ENCODE measurements around the gene C2orf66.

The C2orf66 gene

DNA sequence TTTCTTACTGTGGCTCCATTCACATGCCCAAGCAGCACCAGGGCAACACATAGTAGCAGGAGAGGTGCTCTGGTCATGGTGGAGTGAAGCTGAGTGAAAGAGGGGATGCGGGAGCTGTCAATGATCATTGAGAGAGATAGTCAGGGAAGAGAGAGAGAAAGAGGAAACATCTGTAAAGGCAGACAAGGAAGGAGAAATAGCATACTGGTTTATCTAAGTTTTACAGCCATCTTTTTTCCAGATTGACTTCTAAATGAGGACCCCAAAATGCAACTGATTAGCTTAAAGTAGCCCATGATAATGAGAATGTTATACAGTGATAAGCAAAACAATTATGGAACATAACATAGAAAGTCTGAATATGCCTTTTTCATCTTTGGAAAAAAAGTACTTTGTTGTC, at the start of gene C2orf66:
Gene C2orf66, minus strand, starts transcription at position 96 of the 400 bp plus-strand sequence. Its CDS starts 19 bp downstream, at position 77.
- TF ChIP-seq, protein P1, sequence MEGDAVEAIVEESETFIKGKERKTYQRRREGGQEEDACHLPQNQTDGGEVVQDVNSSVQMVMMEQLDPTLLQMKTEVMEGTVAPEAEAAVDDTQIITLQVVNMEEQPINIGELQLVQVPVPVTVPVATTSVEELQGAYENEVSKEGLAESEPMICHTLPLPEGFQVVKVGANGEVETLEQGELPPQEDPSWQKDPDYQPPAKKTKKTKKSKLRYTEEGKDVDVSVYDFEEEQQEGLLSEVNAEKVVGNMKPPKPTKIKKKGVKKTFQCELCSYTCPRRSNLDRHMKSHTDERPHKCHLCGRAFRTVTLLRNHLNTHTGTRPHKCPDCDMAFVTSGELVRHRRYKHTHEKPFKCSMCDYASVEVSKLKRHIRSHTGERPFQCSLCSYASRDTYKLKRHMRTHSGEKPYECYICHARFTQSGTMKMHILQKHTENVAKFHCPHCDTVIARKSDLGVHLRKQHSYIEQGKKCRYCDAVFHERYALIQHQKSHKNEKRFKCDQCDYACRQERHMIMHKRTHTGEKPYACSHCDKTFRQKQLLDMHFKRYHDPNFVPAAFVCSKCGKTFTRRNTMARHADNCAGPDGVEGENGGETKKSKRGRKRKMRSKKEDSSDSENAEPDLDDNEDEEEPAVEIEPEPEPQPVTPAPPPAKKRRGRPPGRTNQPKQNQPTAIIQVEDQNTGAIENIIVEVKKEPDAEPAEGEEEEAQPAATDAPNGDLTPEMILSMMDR (IDR thresholded peaks at IDR 0.05; ENCODE audit: insufficient read depth, low read depth, low read length, missing control alignments) = no peak
- H3K4me3 ChIP-seq (ENCODE audit: low read length) = no peak within 1 kb of the TSS
- DNase-seq (ENCODE audit: low read depth) = no peak

DNA sequence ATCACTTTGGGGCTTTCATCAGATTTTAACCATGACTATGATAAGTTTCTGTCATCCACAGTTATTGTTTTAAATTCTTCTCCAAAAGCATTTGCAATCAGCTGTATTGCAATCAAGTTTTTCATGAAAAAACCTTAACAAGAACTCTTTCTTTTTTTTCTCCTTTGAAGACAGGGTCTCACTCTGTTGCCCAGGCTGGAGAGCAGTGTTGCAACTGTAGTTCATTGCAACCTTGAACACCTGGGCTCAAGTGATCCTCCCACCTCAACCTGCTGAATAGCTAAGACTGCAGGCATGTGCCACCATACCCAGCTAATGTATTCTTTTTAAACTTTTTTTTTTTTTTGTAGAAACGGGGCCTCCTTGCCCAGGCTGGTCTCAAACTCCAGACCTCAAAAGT, 45.5 kb upstream of the C2orf66 start:
- TF ChIP-seq, protein P1 (IDR thresholded peaks at IDR 0.05; ENCODE audit: insufficient read depth, low read depth, low read length, missing control alignments) = no peak
- H3K4me3 ChIP-seq (ENCODE audit: low read length) = no peak overlapping the region
- DNase-seq (ENCODE audit: low read depth) = no peak

DNA sequence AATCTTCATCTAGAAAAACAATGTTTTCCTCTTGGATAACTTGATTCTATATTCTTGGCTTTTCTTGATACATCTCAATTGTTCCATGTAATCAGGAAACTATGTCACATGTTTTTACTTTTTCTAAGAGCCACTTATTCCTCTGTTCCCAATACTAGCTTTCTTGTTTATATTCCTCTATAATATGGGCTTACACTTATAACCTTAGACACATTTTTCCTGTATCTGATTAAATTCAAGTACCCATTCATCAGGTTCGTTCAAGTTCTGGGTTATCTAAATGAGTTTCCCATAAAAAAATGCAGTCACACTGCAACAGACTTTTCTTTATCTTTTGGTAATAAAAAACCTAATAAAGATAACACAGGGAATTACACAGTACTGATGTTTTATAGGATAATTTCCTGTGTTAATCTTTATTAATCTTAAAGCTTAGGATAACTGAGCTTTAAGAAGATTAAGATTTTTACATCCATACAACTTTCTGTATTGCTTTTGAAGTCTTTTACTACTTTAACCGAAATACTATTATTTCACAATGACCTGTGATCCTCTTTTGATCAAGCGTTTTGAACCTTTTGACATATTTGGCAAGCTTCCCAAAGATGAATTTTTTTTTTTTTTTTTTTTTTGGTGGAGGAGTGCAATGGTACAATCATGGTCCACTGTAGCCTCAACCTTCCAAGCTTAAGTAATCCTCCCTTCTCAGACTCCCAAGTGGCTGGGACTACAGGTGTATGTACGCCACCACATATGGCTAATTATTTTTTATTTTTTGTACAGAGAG, 44.3 kb upstream of the C2orf66 start:
- DNase-seq (ENCODE audit: low read depth) = no peak
- TF ChIP-seq, protein P1 (IDR thresholded peaks at IDR 0.05; ENCODE audit: insufficient read depth, low read depth, low read length, missing control alignments) = no peak
- no peak overlapping the region for H3K4me3 ChIP-seq (ENCODE audit: low read length)

DNA sequence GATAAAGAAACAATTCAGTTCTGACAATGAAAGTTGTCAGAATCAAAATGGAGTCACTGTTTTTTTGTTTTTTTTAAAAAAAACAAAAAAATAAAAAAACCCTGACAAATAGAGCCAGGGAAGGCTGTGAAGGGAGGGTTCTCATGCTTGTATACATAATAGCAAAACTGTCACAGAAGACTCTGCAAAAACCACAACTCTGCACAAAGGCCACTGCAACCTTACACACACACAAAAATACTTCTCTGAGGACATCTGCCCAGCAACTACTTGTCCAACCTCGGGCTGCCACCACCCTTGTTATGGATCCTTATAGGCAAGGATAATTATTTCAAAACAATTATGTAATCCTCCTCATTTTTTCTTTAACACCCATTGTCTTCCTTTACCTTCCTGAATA, 41.9 kb upstream of the C2orf66 start:
- no peak for DNase-seq (ENCODE audit: low read depth)
- no peak overlapping the region for H3K4me3 ChIP-seq (ENCODE audit: low read length)
- TF ChIP-seq, protein P1 (IDR thresholded peaks at IDR 0.05; ENCODE audit: insufficient read depth, low read depth, low read length, missing control alignments) = no peak

DNA sequence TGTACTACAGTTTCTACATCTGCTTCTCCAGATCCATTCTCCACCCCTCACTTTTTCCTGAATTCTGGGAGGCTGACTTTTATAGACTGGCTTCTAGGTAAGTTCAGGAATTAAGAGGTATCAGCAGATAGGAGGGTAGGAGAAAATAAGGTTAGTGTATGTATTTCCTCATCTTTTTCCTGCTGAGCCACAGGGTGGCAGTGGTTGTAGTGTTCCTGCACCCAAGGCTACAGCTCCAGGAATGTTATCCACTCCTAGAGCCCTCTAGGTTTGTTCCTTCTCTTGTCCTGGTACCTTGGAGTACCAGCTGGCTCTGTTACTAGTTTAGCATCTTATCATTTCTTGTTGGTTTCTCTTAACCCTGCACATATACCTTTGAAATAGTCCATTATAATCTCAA, 40.7 kb upstream of the C2orf66 start:
- TF ChIP-seq, protein P1 (IDR thresholded peaks at IDR 0.05; ENCODE audit: insufficient read depth, low read depth, low read length, missing control alignments) = peak; percentile 30
- DNase-seq (ENCODE audit: low read depth) = peak; percentile 19
- no peak overlapping the region for H3K4me3 ChIP-seq (ENCODE audit: low read length)

DNA sequence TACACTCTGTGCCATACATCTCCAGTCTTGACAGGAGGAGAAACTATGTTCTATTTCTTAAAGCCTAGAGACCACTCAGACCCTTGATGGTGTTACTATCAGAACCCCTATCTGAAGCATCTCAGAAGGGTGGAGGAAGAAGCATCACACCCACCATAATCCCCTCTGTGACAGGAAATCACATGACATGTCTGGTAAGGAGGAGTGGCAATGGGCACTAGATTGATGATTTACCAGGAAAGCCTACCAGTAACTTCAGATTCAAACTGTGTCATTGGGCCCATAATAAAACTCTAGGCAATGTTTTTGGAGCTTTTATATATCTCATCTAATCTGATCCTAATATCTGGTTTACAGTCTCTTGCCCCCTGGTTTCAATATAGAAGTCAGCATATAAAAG, 37.1 kb upstream of the C2orf66 start:
- no peak for DNase-seq (ENCODE audit: low read depth)
- TF ChIP-seq, protein P1 (IDR thresholded peaks at IDR 0.05; ENCODE audit: insufficient read depth, low read depth, low read length, missing control alignments) = no peak
- H3K4me3 ChIP-seq (ENCODE audit: low read length) = no peak overlapping the region

DNA sequence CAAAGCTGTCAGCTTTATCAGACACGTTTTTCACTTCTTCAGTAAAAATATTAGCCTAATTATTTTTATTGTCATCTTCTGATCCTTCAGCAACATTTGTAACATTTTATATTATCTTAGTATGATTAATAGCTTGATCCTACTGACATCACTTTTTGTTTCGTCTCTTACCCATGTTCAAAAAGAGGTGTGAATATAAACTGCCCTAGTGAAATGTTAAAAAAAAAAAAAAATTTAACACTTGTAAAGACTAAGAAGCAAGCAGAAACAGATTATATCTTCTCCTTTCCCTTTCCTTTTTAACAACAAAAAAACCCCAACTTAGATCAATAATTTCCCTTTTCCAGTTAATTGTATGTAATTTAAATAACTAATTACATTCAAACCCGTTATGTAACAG, 36.2 kb upstream of the C2orf66 start:
- no peak overlapping the region for H3K4me3 ChIP-seq (ENCODE audit: low read length)
- DNase-seq (ENCODE audit: low read depth) = no peak
- TF ChIP-seq, protein P1 (IDR thresholded peaks at IDR 0.05; ENCODE audit: insufficient read depth, low read depth, low read length, missing control alignments) = no peak

Measured in epithelial cell of esophagus (primary cell).